Measurements from ENCODE around the gene CSNK2A2.

Gene CSNK2A2

GRCh38 chr16:58226790-58227189 is 28.9 kb upstream of the CSNK2A2 start:
- Histone ChIP-seq H4K20me1 (ENCODE audit: insufficient read depth, low read length) (no peaks in the 10 kb centered on the region), H3K4me2 (ENCODE audit: low read depth, low read length) (no peak overlapping the region), H3K4me1 (ENCODE audit: low read length) (no peaks in the 10 kb centered on the region), H3K79me2 (ENCODE audit: low read length) (no peaks in the 10 kb centered on the region), H3K36me3 (replicated peaks; ENCODE audit: insufficient read depth, low read length) (no peaks in the 10 kb centered on the region), H3F3A (ENCODE audit: insufficient read depth, low read length) (no peaks in the 10 kb centered on the region), H3K9me3 (replicated peaks; ENCODE audit: insufficient read depth, low read length) (no peaks in the 10 kb centered on the region), H3K27me3 (replicated peaks; ENCODE audit: insufficient read depth, low read length) (no peaks in the 10 kb centered on the region), H3K4me3 (ENCODE audit: low read length) (no peak overlapping the region), H3K9ac (ENCODE audit: low read length) (no peak overlapping the region), H2AFZ (ENCODE audit: low read length) (no peak overlapping the region), H3K9me2 (replicated peaks; ENCODE audit: insufficient read depth, low read length) (no peaks in the 10 kb centered on the region), H3K27ac (ENCODE audit: low read length) (no peak overlapping the region)
- no peak for DNase-seq
- no peak for TF ChIP-seq EZH2 (optimal IDR thresholded peaks at IDR 0.05; ENCODE audit: low read depth, low read length)
- no peak for TF ChIP-seq EZH2phosphoT487 (IDR thresholded peaks at IDR 0.05; ENCODE audit: low read length)
- no peak for TF ChIP-seq CTCF (IDR thresholded peaks at IDR 0.05; ENCODE audit: low read length)

GRCh38 chr16:58225965-58226602 is 28.2 kb upstream of the CSNK2A2 start:
- TF ChIP-seq EZH2phosphoT487 (IDR thresholded peaks at IDR 0.05; ENCODE audit: low read length) (no peak), CTCF (IDR thresholded peaks at IDR 0.05; ENCODE audit: low read length) (no peak), EZH2 (optimal IDR thresholded peaks at IDR 0.05; ENCODE audit: low read depth, low read length) (no peak)
- Histone ChIP-seq H3K9me3 (replicated peaks; ENCODE audit: insufficient read depth, low read length) (no peaks in the 10 kb centered on the region), H4K20me1 (ENCODE audit: insufficient read depth, low read length) (no peaks in the 10 kb centered on the region), H3K4me3 (ENCODE audit: low read length) (no peak overlapping the region), H2AFZ (ENCODE audit: low read length) (no peak overlapping the region), H3K36me3 (replicated peaks; ENCODE audit: insufficient read depth, low read length) (no peaks in the 10 kb centered on the region), H3K9me2 (replicated peaks; ENCODE audit: insufficient read depth, low read length) (no peaks in the 10 kb centered on the region), H3K9ac (ENCODE audit: low read length) (no peak overlapping the region), H3K4me1 (ENCODE audit: low read length) (no peaks in the 10 kb centered on the region), H3K79me2 (ENCODE audit: low read length) (no peaks in the 10 kb centered on the region), H3K4me2 (ENCODE audit: low read depth, low read length) (no peak overlapping the region), H3K27me3 (replicated peaks; ENCODE audit: insufficient read depth, low read length) (no peaks in the 10 kb centered on the region), H3F3A (ENCODE audit: insufficient read depth, low read length) (no peaks in the 10 kb centered on the region), H3K27ac (ENCODE audit: low read length) (no peak overlapping the region)
- no peak for DNase-seq

GRCh38 chr16:58222532-58223316 is 24.8 kb upstream of the CSNK2A2 start:
- no peak overlapping the region for H3K27ac ChIP-seq (ENCODE audit: low read length)
- no peak for TF ChIP-seq EZH2phosphoT487 (IDR thresholded peaks at IDR 0.05; ENCODE audit: low read length)
- no peak for TF ChIP-seq CTCF (IDR thresholded peaks at IDR 0.05; ENCODE audit: low read length)
- no peak for TF ChIP-seq EZH2 (optimal IDR thresholded peaks at IDR 0.05; ENCODE audit: low read depth, low read length)
- no peak overlapping the region for H3K4me3 ChIP-seq (ENCODE audit: low read length)
- no peaks in the 10 kb centered on the region for H3K9me3 ChIP-seq (replicated peaks; ENCODE audit: insufficient read depth, low read length)
- no peak overlapping the region for H3K4me2 ChIP-seq (ENCODE audit: low read depth, low read length)
- H3F3A ChIP-seq (ENCODE audit: insufficient read depth, low read length): no peaks in the 10 kb centered on the region
- no peaks in the 10 kb centered on the region for H3K27me3 ChIP-seq (replicated peaks; ENCODE audit: insufficient read depth, low read length)
- H4K20me1 ChIP-seq (ENCODE audit: insufficient read depth, low read length): no peaks in the 10 kb centered on the region
- no peaks in the 10 kb centered on the region for H3K36me3 ChIP-seq (replicated peaks; ENCODE audit: insufficient read depth, low read length)
- no peak overlapping the region for H2AFZ ChIP-seq (ENCODE audit: low read length)
- no peaks in the 10 kb centered on the region for H3K79me2 ChIP-seq (ENCODE audit: low read length)
- H3K9ac ChIP-seq (ENCODE audit: low read length): no peak overlapping the region
- DNase-seq: no peak
- H3K4me1 ChIP-seq (ENCODE audit: low read length): no peaks in the 10 kb centered on the region
- H3K9me2 ChIP-seq (replicated peaks; ENCODE audit: insufficient read depth, low read length): no peaks in the 10 kb centered on the region

Measured in MM.1S (cell line).